ENCODE results near the gene PSMD3.

- no peak for TF ChIP-seq CTCF (IDR thresholded peaks at IDR 0.05)
- TF ChIP-seq POLR2A (IDR thresholded peaks at IDR 0.05): no peak
Measured at GRCh38 chr17:39963829-39964228, 16.8 kb upstream of the PSMD3 start.
